Occipital lobe (tissue), 2 donors: Measurements from ENCODE around the gene PLXDC2. TPM values are rescaled to one million over a fixed set of nuclear protein-coding genes. Genes with fewer than 3 reads are reported as not detected.

Experiments
- DNase-seq: peaks from one replicate; lab custom pipeline; 2025; lab: John Stamatoyannopoulos, UW
- total RNA-seq: library from RNA; depleted of rRNA; stranded (reverse); fragments of >200 nt; gene quantifications from one replicate; pipeline ENCODE4 v1.2.3, GENCODE V29; 2014

Gene PLXDC2
- total RNA-seq, 1 donor from 2014 or later: 12.5 TPM

- DNase-seq: no peak
These were observed 438.3 kb downstream of the PLXDC2 start for GRCh38 chr10:20254497-20254896.

GRCh38 chr10:20256969-20257368 lies 440.7 kb downstream of the PLXDC2 start:
- DNase-seq: no peak

GRCh38 chr10:20257422-20257821 lies 441.2 kb downstream of the PLXDC2 start:
- DNase-seq: no peak

- no peak for DNase-seq
These were observed 448.9 kb downstream of the PLXDC2 start for GRCh38 chr10:20265146-20265545.

- DNase-seq: no peak
These were observed 451.5 kb downstream of the PLXDC2 start for GRCh38 chr10:20267734-20268133.

GRCh38 chr10:20271490-20271889 lies 455.3 kb downstream of the PLXDC2 start:
- no peak for DNase-seq

GRCh38 chr10:20272608-20273007 lies 456.4 kb downstream of the PLXDC2 start:
- no peak for DNase-seq

GRCh38 chr10:20274571-20274970 lies 458.3 kb downstream of the PLXDC2 start:
- DNase-seq: no peak

- DNase-seq: no peak
These were observed 460.1 kb downstream of the PLXDC2 start for GRCh38 chr10:20276127-20276979.

GRCh38 chr10:20277820-20278219 lies 461.6 kb downstream of the PLXDC2 start:
- DNase-seq: no peak

- no peak for DNase-seq
These were observed 465.3 kb downstream of the PLXDC2 start for GRCh38 chr10:20281579-20281978.

GRCh38 chr10:20287586-20287985 lies 471.4 kb downstream of the PLXDC2 start:
- no peak for DNase-seq

- peak; percentile 17 for DNase-seq
These were observed 471.8 kb downstream of the PLXDC2 start for GRCh38 chr10:20288060-20288459.

- DNase-seq: no peak
These were observed 473.0 kb downstream of the PLXDC2 start for GRCh38 chr10:20289070-20289828.

- no peak for DNase-seq
These were observed 482.2 kb downstream of the PLXDC2 start for GRCh38 chr10:20298417-20298816.

- no peak for DNase-seq
These were observed 483.0 kb downstream of the PLXDC2 start for GRCh38 chr10:20299034-20299736.

GRCh38 chr10:20300735-20301134 lies 484.5 kb downstream of the PLXDC2 start:
- DNase-seq: no peak

GRCh38 chr10:20302033-20302432 lies 485.8 kb downstream of the PLXDC2 start:
- DNase-seq: no peak

GRCh38 chr10:20303453-20304152 lies 487.4 kb downstream of the PLXDC2 start:
- DNase-seq: no peak

- no peak for DNase-seq
These were observed 497.4 kb downstream of the PLXDC2 start for GRCh38 chr10:20313665-20314064.

GRCh38 chr10:20314431-20314830 lies 498.2 kb downstream of the PLXDC2 start:
- no peak for DNase-seq
